Measurements from ENCODE around the gene CD207.

The CD207 gene

DNA sequence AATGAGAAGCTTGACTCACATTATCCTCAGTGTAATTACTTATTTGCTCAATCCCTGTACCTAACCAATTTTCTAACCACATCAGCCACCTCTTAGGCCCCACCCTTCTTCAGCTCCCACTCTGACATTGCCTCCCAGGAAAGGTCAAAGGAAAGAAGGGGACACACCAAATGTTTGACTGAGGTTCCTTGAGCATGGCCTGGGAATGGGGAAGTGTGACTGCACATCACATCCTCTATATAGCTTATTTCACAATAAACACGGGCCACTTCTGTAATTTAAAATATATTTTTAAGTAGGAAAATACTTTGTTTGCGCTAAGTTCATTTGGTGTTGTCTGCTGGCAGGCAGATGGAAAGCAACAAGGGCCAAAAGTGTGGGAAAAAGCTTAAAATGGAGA is 42.2 kb downstream of the CD207 start:
- no peak for DNase-seq (ENCODE audit: low spot score)

DNA sequence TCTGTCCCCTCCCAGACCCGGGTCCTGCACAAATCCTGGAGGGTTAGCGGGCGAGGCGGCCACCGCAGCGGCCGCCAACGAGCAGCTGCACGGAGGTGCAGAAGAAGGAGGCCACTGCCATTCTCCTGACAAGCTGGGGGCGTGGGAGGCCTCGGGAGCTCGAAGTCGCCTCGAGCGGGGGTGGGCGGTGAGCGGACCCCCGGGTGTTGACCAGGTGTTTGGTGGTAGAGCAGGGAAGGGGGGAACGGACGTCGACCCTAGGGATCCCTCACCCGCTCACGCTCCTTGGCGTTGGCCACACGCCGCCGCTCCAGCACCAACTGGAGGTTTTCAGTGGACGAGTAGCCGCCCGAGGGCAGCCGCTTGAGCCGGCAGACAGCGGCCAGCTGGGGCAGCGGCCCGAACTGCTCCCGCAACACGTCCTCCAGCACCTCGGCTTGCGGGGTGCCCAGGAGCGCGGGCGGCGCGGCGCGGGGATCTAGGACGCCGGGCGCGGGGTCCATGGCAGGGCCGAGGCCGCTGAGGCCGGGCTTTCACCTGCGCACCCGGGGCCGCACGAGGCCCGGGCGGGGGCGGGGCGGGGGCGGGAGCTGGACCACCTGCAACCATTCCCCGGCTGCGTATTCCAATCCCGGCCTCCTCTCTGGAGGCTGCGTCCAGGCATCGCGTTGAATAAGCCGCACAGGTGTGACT is 45.3 kb downstream of the CD207 start, which contains the start of gene FIGLA:
TSS of gene FIGLA (minus strand) at position 508 of the 693 bp plus-strand sequence. CDS start at position 503, 5 bp downstream.
- no peak for DNase-seq (ENCODE audit: low spot score)

DNA sequence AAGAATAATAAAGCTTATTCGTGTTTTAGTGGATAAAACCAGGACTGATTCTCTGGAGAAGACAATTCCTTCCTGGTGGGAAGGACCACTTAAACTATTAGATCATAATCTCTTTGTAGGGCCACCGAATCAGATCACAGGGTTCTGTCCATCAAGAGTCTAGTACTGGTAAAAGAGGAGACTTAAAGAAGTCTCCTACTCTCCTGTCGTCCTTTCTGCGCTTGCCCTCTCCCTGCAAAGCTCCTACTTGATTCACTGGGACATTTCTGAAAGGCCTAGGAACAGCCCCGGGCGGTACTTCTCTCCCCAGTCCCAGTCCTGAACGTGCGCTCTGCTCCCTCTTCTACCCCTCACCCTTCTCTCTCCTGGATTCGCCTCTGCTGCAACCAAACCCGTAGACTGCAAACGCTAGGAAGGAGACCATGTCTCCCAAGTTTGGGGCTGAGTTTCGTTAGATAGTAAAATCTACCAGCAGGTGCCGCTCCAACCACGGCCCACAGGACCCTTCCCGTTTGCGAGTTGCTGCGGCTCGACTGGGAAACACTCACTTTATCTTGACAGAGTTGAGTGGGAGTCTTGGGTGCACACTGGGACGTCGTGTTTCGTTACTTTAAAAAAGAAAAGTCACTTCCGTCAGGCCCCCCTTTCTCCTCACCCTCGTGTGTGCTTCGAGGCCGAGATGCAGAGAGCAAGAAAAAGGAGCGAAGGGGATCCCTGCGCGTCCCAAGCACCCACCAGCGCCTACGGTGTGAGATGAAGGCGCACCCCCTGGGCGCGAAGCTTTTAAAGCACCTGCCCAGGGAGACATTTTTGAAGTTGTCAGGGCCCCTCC is 46.1 kb downstream of the CD207 start:
- DNase-seq (ENCODE audit: low spot score): no peak

DNA sequence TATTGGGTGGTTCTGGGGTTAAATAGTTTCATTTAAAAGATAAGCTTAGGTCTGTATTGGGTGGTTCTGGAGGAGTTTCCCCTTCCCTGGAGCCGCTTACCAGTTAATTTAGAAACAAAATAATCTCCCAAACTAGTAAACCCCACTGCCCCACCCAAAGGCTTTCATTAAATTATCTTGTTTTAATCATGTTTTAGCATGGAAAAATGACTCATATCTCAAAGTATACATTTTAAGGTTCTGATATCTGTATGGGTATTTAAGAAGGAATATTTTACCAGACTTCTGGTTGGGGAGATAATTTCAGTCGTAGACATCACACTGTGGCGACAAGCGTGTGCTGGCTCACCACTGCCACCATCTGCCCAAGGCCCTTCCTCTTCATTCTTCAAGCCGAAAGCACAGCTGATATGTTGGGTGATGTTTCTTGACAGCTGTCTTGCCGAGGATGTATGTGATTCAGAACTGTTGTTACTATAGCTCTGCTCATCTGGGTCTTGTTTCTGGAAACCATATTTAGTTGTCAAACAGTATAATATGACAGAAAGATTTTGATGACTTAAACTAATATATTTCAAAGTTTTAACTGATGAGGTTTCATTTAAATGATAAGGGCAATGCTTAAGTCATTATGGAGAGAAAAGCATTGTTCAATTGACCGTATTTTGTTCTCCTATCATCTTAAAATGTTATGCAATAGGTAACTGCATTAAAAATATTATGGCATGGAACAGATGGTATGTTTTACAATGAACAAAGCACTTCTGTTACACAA is 50.3 kb downstream of the CD207 start:
- peak; percentile 60 for DNase-seq (ENCODE audit: low spot score)

DNA sequence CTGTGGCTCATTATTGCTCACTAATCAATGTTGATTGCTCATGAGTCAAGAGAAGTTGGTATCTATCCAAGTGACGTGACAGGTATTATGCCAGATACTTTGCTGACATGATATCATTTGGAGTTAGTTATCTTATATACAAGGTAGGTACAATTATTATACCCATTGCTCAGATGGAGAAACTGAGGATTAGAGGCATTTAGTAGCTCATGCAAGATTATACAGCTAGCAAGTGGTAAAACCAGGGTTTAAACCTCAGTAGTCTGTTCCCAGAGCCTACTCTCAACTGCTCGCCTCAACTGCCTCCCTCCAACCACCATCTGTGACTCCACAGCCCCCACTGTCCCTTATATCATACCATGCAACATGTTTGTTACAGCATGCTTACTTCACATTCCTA is 51.3 kb downstream of the CD207 start:
- DNase-seq (ENCODE audit: low spot score): no peak

Data from hematopoietic multipotent progenitor cell treated with erythropoietin and hydrocortisone succinate and interleukin-3 and kit ligand, for 17 days (in vitro differentiated cells).